Heart right ventricle (tissue), 16 donors: Measurements from ENCODE around the gene INTS2. TPM values are rescaled to one million over a fixed set of nuclear protein-coding genes. Genes with fewer than 3 reads are reported as not detected.
"Not testable (repeated sequence)": the region's sequence is repeated elsewhere in the genome, so short reads cannot be mapped to it uniquely, and the experiment has no call there.

ENCODE experiments used
- ATAC-seq, 8 donors: fragments of 200-7000 bp; cut with Tn5 transposase; one replicate each; pipeline ENCODE4 v1.9.1; 2020; ENCODE audit warnings: mild to moderate bottlenecking in 8 of 8, moderate library complexity in 8 of 8, moderate number of reproducible peaks in 1 of 8
- DNase-seq, 2 donors: peaks; one replicate each; pipeline ENCODE4 v3.0.0-alpha.2; 2020
- H3K27ac ChIP-seq, 10 donors: fragments of 200-600 bp; sonication (generic) in 2 of 10; one replicate each; pipeline versions ENCODE4 v1.5.0 to v1.8.0; 2020 to 2022; ENCODE audit warnings: mild to moderate bottlenecking in 3 of 10
- H3K27me3 ChIP-seq, 7 donors: fragments of 200-600 bp; one replicate each; pipeline ENCODE4 v1.8.0; 2021 to 2022; ENCODE audit warnings: mild to moderate bottlenecking in 2 of 7
- H3K36me3 ChIP-seq, 9 donors: fragments of 200-600 bp; sonication (generic) in 1 of 9; one replicate each; pipeline versions ENCODE4 v1.5.0 to v1.8.0; 2020 to 2022; ENCODE audit warnings: mild to moderate bottlenecking in 2 of 9
- H3K4me1 ChIP-seq, 9 donors: fragments of 200-600 bp; sonication (generic) in 1 of 9; one replicate each; pipeline versions ENCODE4 v1.5.0 to v1.8.0; 2020 to 2022; ENCODE audit warnings: mild to moderate bottlenecking in 4 of 9
- H3K4me3 ChIP-seq, 10 donors: fragments of 200-600 bp; sonication (generic) in 2 of 10; one replicate each; pipeline versions ENCODE4 v1.5.0 to v1.8.0; 2020 to 2022; ENCODE audit warnings: mild to moderate bottlenecking in 7 of 10, moderate library complexity in 2 of 10
- H3K9me3 ChIP-seq, 11 donors: fragments of 200-600 bp in 10 of 11; sonication (generic) in 2 of 11; one replicate each; pipeline versions ENCODE4 v1.5.0 to v1.8.0; 2013 to 2022; ENCODE audit warnings: mild to moderate bottlenecking in 2 of 11, control low read depth in 1 of 11, moderate library complexity in 1 of 11
- CTCF ChIP-seq, 9 donors: fragments of 200-600 bp; sonication (generic) in 2 of 9; IDR thresholded peaks; one replicate each; pipeline versions ENCODE4 v1.5.0 to v1.8.0; 2021 to 2022; ENCODE audit warnings: antibody characterized with exemption in 9 of 9, mild to moderate bottlenecking in 5 of 9, moderate library complexity in 1 of 9
- WGBS, 2 donors: extraction: QIAGEN DNeasy Blood & Tissue Kit; methylation state at CpG; one replicate each; pipeline ENCODE4 v1.1.7; 2013; ENCODE audit warnings: inconsistent platforms in 1 of 2; 5-methylcytosine and 5-hydroxymethylcytosine counted together
- intact Hi-C, 10 donors: fragments of 100-400 bp; cut with DNase I; formaldehyde crosslinking; loops; one replicate each; pipeline versions ENCODE4 v1.11.1 to v1.14.2; 2022
- polyA plus RNA-seq, 2 donors: library from polyadenylated mRNA; stranded (reverse); fragments of 200-250 nt; gene quantifications; one replicate each; pipeline ENCODE4 v1.2.3, GENCODE V29; 2013
- total RNA-seq, 10 donors: library from RNA; stranded (reverse); fragmentation: NEBNext Ultra II Directional in 3 of 10; extraction: Animal tissue kit (Norgen Biotek cat#: 25700) in 3 of 10; gene quantifications; one replicate each; pipeline versions ENCODE4 v1.2.1 to v1.2.4, GENCODE V29; 2021 to 2023
- donor health status: Arrhythmogenic right ventricular cardiomyopathy.
- donor health status: ischemic (EF 13 %, LVEDD 7.1; RV severe dilation, severe dysfunction).
- donor health status: healthy with polysubstance abuse.
- donor health status: DM: no; HTN: yes; CAD: no.
- donor health status: DM: no; HTN: no; CAD: no.
- donor health status: ischemic (EF 25% LVEDD 6.9; RV normal size, moderate dysfunction).
- donor health status: ischemic (EF 25% LVEDD 5.7; RV mildly dilated, moderate dysfunction).
- donor health status: healthy.
- donor health status: DM: yes; HTN: yes; CAD: no.
- donor health status: Ischemic cardiomyopathy.
- donor health status: ischemic (EF 35%, LVEDD 5.7; RV mildly dilated, moderate dysfunction).
- donor health status: nonischemic (EF 11% LVEDD 7.7; RV severe dilation, severe dysfunction).
- donor health status: DM: yes; HTN: yes; CAD: no.
- donor health status: PGD.
- donor health status: ischemic (EF 29% LVEDD 5.4; RV normal size, mild dysfunction).
- donor health status: nonischemic (EF 23%, LVEDD 6.1; RV moderate dilation, normal function).

Gene INTS2
- total and polyA plus RNA-seq, 12 donors, result 1.7 to 18.3 (median 11.1) TPM

- no peak for TF ChIP-seq CTCF (IDR thresholded peaks at IDR 0.05)
- Histone ChIP-seq H3K27ac (no peak overlapping the region), H3K4me3 (no peak overlapping the region), H3K9me3 (no peaks in the 10 kb centered on the region), H3K27me3 (no peaks in the 10 kb centered on the region), H3K36me3 (peaks cover 0 to 100% (median 21%) of the 10 kb centered on the region in 9 donors), H3K4me1 (no peaks in the 10 kb centered on the region)
- WGBS, 2 donors, result 58 to 65% methylated on average over 2 of the region's 2 CpGs
- DNase-seq (no peak), ATAC-seq (no peak)
- intact Hi-C loops, result no loop called here
These were observed 32.4 kb downstream of the INTS2 start for GRCh38 chr17:61895391-61895790.

- H3K4me1 ChIP-seq, ATAC-seq, H3K4me3 ChIP-seq, H3K9me3 ChIP-seq, intact Hi-C loops, H3K27ac ChIP-seq, H3K27me3 ChIP-seq, DNase-seq: not testable (repeated sequence)
- WGBS, 2 donors, result 84 to 86% methylated on average over 5 of the region's 5 CpGs
- H3K36me3 ChIP-seq, result peaks cover 0 to 100% (median 31%) of the 10 kb centered on the region in 9 donors
These were observed 33.5 kb downstream of the INTS2 start for GRCh38 chr17:61894310-61894709.

- ATAC-seq, H3K27ac ChIP-seq, H3K27me3 ChIP-seq, intact Hi-C loops, H3K9me3 ChIP-seq, H3K4me3 ChIP-seq, DNase-seq, H3K4me1 ChIP-seq: not testable (repeated sequence)
- WGBS, 2 donors, result 96 to 97% methylated on average over 6 of the region's 6 CpGs
- peaks cover 0 to 100% (median 51%) of the 10 kb centered on the region in 9 donors for H3K36me3 ChIP-seq
These were observed 40.0 kb downstream of the INTS2 start for GRCh38 chr17:61887733-61888132.

GRCh38 chr17:61885865-61886264 lies 41.9 kb downstream of the INTS2 start:
- H3K4me3 ChIP-seq, DNase-seq, ATAC-seq, H3K9me3 ChIP-seq, H3K4me1 ChIP-seq, H3K27ac ChIP-seq, H3K27me3 ChIP-seq, intact Hi-C loops: not testable (repeated sequence)
- 97 to 99% methylated on average over 8 of the region's 8 CpGs for WGBS, 2 donors
- H3K36me3 ChIP-seq, result peaks cover 0 to 99% (median 45%) of the 10 kb centered on the region in 9 donors

- no peak for ATAC-seq
- TF ChIP-seq CTCF (IDR thresholded peaks at IDR 0.05), result no peak
- intact Hi-C loops, result no loop called here
- Histone ChIP-seq H3K27me3 (no peaks in the 10 kb centered on the region), H3K4me1 (no peaks in the 10 kb centered on the region), H3K36me3 (peaks cover 0 to 99% (median 45%) of the 10 kb centered on the region in 9 donors), H3K4me3 (no peak overlapping the region), H3K9me3 (no peaks in the 10 kb centered on the region), H3K27ac (no peak overlapping the region)
- 96 to 97% methylated on average over 3 of the region's 3 CpGs for WGBS, 2 donors
- no peak for DNase-seq
These were observed 42.9 kb downstream of the INTS2 start for GRCh38 chr17:61884864-61885263.

DNA sequence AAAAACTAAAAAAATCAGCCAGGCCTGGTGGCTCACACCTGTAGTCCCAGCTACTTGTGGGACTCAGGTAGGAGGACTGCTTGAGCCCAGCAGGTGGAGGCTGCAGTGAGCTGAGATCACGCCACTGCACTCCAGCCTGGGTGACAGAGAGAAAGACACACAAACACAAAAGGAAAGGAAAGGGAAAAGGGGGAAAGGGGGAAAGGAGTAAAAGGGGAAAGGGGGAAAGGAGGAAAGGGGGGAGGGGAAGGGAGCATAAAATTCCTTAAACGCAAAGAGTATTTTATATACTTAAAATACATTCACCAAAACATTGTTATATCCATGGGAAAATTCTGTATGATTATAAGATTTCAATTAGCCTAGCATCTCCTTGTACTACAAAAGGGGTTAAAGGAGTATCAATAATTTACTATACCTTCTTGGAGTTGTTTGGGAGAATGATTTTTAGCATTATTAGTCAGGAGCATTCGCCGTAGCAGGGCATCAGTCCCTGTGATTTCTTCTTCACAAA lies 47.1 kb downstream of the INTS2 start:
- Histone ChIP-seq H3K27ac (no peak overlapping the region), H3K27me3 (no peaks in the 10 kb centered on the region), H3K36me3 (peaks cover 0 to 100% (median 31%) of the 10 kb centered on the region in 9 donors), H3K9me3 (no peaks in the 10 kb centered on the region), H3K4me3 (no peak overlapping the region), H3K4me1 (no peaks in the 10 kb centered on the region)
- ATAC-seq, result no peak
- intact Hi-C loops, result no loop called here
- 97 to 98% methylated on average over 4 of the region's 4 CpGs for WGBS, 2 donors
- TF ChIP-seq CTCF (IDR thresholded peaks at IDR 0.05), result no peak
- no peak for DNase-seq
